Measurements from ENCODE around the gene ANKS6. TPM values are rescaled to one million over a fixed set of nuclear protein-coding genes. Genes with fewer than 3 reads are reported as not detected.

Gene ANKS6
- total RNA-seq, 4 donors from 2014 or later: 7.0 to 37.8 (median 10.3) TPM

GRCh38 chr9:98809311-98810101 is 13.2 kb upstream of the ANKS6 start:
- H3K4me3 ChIP-seq: no peak overlapping the region
- TF ChIP-seq CTCF (IDR thresholded peaks at IDR 0.05) (no peak), POLR2AphosphoS5 (IDR thresholded peaks at IDR 0.05) (no peak), POLR2A (IDR thresholded peaks at IDR 0.05) (no peak), EP300 (IDR thresholded peaks at IDR 0.05) (no peak)
- peaks cover 15% of the 10 kb centered on the region for H3K27me3 ChIP-seq
- H3K9me3 ChIP-seq: no peaks in the 10 kb centered on the region
- 86% methylated on average over 9 of the region's 9 CpGs for WGBS
- H3K4me1 ChIP-seq: peaks cover 49% of the 10 kb centered on the region
- DNase-seq (ENCODE audit: low spot score in 2 of 2): peak in 1 of 2 donors; percentile 46
- H3K36me3 ChIP-seq: no peaks in the 10 kb centered on the region
- H3K27ac ChIP-seq: peak overlapping the region; percentile 30

GRCh38 chr9:98808875-98809274 is 12.5 kb upstream of the ANKS6 start:
- Histone ChIP-seq H3K4me3 (peak overlapping the region; percentile 59), H3K27me3 (peaks cover 15% of the 10 kb centered on the region), H3K36me3 (no peaks in the 10 kb centered on the region), H3K27ac (no peak overlapping the region), H3K9me3 (no peaks in the 10 kb centered on the region), H3K4me1 (peaks cover 49% of the 10 kb centered on the region)
- TF ChIP-seq POLR2A (IDR thresholded peaks at IDR 0.05) (no peak), CTCF (IDR thresholded peaks at IDR 0.05) (no peak), POLR2AphosphoS5 (IDR thresholded peaks at IDR 0.05) (no peak), EP300 (IDR thresholded peaks at IDR 0.05) (no peak)
- DNase-seq (ENCODE audit: low spot score in 2 of 2): peak in 1 of 2 donors; percentile 34
- 70% methylated on average over 2 of the region's 2 CpGs for WGBS

GRCh38 chr9:98808411-98808815 is 12.1 kb upstream of the ANKS6 start:
- DNase-seq (ENCODE audit: low spot score in 2 of 2): peak in 1 of 2 donors; percentile 66
- peak overlapping the region; percentile 59 for H3K4me3 ChIP-seq
- no peaks in the 10 kb centered on the region for H3K36me3 ChIP-seq
- no peaks in the 10 kb centered on the region for H3K9me3 ChIP-seq
- 32% methylated on average over 12 of the region's 17 CpGs for WGBS
- peaks cover 15% of the 10 kb centered on the region for H3K27me3 ChIP-seq
- H3K4me1 ChIP-seq: peaks cover 49% of the 10 kb centered on the region
- H3K27ac ChIP-seq: no peak overlapping the region
- TF ChIP-seq POLR2AphosphoS5 (IDR thresholded peaks at IDR 0.05) (no peak), CTCF (IDR thresholded peaks at IDR 0.05) (no peak)

- Histone ChIP-seq H3K9me3 (no peaks in the 10 kb centered on the region), H3K4me1 (peaks cover 49% of the 10 kb centered on the region), H3K36me3 (no peaks in the 10 kb centered on the region), H3K27me3 (peaks cover 15% of the 10 kb centered on the region), H3K4me3 (peak overlapping the region; percentile 59), H3K27ac (peak overlapping the region; percentile 34)
- WGBS: under 1% methylated on average over 15 of the region's 46 CpGs
- peak in 1 of 2 donors; percentile 58 for DNase-seq (ENCODE audit: low spot score in 2 of 2)
- TF ChIP-seq POLR2A (IDR thresholded peaks at IDR 0.05) (no peak), POLR2AphosphoS5 (IDR thresholded peaks at IDR 0.05) (no peak), EP300 (IDR thresholded peaks at IDR 0.05) (no peak), CTCF (IDR thresholded peaks at IDR 0.05) (no peak)
These were observed 11.4 kb upstream of the ANKS6 start for GRCh38 chr9:98807814-98808195.

- peak in 1 of 2 donors; percentile 60 for DNase-seq (ENCODE audit: low spot score in 2 of 2)
- no peak for TF ChIP-seq POLR2AphosphoS5 (IDR thresholded peaks at IDR 0.05)
- TF ChIP-seq CTCF (IDR thresholded peaks at IDR 0.05): no peak
- no peak for TF ChIP-seq POLR2A (IDR thresholded peaks at IDR 0.05)
- no peak for TF ChIP-seq EP300 (IDR thresholded peaks at IDR 0.05)
- Histone ChIP-seq H3K4me3 (peak within 1 kb of the TSS; percentile 59), H3K9me3 (no peaks in the 10 kb centered on the region), H3K4me1 (peaks cover 49% of the 10 kb centered on the region), H3K27ac (peak within 1 kb of the TSS; percentile 34), H3K27me3 (peaks cover 15% of the 10 kb centered on the region), H3K36me3 (no peaks in the 10 kb centered on the region)
- 54% methylated on average over 7 of the region's 51 CpGs for WGBS
These were observed 10.9 kb upstream of the ANKS6 start, which contains the start of gene GALNT12 for GRCh38 chr9:98807070-98807813. Gene GALNT12, plus strand, starts transcription at chr9:98807670. Its CDS starts 29 bp downstream, at chr9:98807699.
